NCI-H345 (cell line): ENCODE measurements around the gene SMAD3.
"Not testable (repeated sequence)": the region's sequence is repeated elsewhere in the genome, so short reads cannot be mapped to it uniquely, and the experiment has no call there.

Source experiments
- DNase-seq: peaks from one replicate; lab custom pipeline; 2025; lab: John Stamatoyannopoulos, UW

Gene SMAD3

DNA sequence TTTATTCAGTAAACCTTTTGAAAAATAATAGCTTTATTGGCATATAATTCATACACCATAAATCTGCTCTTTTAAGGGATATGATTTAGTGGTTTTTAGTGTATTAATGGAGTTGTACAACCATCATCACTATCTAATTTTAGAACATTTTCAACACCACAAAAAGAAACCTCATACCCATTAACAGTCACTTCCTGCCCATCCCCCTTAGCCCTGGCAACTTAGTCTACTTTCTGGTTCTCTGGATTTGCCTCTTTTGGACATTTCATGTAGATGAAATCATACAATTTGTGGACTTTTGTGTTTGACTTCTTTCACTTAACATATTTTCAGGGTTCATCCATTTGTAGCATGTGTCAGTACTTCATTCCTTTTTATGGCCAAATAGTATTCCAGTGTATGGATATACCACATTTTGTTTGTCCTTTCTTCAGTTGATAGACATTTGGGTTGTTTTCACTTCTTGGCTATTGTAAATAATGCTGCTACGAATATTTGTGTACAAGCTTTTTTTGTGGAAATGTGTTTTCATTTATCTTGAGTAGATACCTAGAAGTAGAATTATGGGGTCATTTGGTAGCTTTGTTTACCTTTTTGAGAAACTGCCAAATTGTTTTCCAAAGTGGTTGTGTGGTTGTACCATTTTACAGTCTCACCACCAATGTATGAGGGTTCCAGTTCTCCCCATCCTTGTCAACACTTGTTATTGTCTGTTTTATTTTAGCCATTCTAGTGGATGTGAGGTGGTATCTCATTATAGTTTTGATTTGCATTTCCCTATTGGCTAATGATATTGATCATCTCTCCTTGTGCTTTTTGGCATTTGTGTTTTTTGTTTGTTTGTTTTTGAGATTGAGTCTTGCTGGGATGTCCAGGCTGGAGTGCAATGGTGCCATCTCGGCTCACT, 45.8 kb downstream of the SMAD3 start:
- no peak for DNase-seq

DNA sequence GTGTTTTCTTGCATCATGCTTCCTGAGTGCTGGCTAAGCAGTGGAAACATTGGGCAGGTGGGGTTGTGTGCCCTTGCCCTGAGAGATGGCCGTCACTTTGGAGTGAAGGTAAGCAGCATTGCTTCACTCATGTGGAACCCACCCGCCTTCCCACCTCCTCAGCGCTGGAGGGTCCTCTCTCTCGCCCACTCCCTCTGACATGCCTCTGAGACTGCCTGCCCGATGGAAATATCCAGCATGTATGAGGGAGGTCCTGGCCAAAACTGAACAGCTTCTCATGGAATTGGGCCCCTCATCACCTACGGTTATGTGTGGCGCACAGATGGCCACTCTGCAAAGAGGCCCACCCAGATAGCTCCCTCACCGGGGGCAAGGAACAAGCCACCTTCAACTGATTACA, 48.6 kb downstream of the SMAD3 start:
- no peak for DNase-seq

DNA sequence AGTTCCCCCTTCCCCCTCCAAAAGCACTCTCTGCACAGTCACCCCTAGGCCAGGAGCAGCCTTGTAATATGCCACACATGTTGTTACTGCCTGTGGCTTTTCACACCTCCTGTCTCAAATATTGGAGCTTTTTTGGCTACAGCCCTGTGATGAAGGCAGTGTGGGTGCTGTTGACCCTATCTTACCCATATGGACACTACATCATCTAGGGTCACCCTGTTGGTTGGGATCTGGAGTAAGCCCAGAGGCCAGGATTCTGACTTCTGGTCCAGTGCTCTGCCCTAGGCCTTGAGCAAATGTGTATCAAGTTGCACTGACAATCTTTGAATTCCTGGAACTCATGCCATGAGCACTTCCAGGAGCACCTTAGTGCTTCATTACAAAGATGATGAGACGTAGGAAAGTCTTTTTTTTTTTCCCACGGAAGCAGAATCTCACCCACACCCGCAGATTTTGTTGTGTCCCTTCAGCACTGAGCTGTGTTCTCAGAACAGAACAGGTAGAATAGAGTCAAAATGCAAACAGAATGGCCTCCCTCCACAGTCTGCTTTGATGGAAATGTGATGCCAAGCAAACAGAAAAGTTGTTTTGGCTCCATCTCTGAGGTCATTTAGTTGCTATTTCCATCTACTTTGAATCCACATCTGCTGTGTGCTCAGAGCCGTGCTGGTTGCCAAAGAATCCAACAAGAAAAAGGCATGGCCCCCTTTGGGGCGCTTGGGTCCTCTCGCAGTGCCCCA, 49.6 kb downstream of the SMAD3 start:
- DNase-seq = no peak

DNA sequence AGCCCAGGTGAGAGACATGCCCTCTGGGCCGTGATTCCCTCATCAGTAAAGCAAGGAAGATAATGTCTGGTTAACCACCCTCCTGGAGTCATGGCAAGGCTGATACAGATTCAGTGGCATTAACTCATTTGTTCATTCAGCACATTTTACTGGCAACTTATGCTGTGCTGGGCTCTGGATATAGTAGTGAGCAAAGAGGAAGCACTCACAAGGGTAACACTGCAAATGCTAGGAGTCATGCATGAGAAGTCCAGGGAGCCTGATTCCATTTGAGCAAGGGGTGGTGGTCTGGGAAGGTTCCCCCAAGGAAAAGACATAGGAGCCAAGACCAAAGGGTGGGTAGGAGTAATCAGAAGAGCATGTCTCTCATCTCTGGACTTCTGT, 50.2 kb downstream of the SMAD3 start:
- DNase-seq = no peak

DNA sequence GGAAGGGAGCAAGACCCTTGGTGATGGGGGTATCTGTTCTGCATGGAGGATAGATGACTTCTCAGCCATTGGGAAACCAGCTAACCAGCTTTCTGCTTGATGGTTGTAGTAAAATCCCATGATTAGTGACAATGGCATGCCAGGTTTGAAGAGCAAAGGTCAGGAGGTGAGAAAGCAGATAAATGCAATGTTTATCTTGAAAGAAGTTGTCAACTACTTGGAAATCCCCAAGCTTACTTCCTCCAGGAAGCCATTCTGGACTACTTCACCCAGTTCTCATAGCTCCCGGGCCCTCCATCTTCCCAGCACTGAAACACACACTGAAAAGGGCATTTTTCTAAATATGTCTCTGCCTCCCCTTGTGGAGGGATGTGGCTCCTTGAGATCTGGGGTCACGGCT, 51.3 kb downstream of the SMAD3 start:
- no peak for DNase-seq

DNA sequence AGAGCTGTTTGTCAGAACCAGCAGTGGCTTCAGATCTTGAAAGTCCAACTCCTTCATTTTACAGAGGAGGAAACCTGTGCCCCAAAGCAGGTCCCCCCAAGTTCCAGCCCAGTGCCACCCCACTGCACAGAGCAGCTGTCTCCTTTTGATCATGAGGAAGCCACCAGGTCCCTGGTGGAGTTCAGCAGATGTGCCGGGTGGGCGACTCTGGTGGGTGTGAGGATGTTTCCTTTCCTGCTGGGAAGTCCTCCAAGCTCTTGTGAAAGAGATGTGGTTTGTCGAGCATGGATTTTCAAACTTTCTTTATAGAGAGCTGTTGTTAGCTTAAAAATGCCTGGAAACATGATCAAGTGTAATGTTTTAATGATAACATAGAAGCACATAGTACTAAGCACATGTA, 52.0 kb downstream of the SMAD3 start:
- no peak for DNase-seq

DNA sequence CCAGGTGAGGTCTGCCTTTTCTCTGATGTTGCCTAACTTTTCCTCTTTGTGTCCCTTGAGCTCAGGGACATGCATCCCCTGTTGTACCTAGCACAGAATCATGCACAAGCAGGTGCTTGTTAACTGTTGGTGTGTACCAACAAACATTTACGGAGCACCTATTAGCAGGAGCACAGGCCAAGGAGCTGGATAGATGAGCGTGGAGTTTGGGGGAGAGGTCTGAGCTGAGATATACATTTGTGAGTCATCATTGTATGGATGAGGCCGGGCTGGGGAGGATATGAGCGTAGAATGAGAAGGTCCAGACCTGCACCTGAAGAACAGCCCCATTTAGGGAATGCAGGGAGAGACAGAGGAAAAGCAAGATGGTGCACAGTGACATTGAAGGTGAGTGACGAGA, 53.4 kb downstream of the SMAD3 start:
- no peak for DNase-seq

DNA sequence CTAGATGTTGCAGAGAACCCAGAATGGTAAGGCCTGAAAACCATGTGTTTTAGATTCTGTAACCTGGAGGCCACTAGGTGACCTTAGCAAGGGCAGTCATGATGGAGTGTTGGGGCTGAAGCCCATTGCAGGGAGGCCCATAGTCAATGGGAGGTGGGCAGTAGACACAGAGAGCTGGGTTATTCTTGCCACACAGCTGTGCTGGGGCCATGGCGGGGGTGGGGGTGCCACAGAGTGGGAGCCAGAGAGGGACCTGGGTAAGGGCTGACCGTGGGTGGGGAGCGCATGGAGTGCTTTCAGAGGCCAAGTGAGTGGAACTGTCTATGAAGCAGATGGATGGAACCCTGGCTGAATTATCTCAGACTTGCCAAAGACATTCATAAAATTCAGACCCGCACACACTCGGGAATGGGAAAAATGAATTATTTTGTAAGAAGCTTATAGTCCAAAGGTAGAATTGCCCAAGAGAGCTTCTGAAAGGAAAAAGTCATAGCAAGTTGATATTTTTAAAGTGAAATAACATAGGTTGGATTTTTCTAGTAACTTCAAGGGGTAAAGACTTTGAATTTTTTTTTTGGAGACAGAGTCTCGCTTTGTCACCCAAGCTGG, 53.9 kb downstream of the SMAD3 start:
- DNase-seq = no peak

DNA sequence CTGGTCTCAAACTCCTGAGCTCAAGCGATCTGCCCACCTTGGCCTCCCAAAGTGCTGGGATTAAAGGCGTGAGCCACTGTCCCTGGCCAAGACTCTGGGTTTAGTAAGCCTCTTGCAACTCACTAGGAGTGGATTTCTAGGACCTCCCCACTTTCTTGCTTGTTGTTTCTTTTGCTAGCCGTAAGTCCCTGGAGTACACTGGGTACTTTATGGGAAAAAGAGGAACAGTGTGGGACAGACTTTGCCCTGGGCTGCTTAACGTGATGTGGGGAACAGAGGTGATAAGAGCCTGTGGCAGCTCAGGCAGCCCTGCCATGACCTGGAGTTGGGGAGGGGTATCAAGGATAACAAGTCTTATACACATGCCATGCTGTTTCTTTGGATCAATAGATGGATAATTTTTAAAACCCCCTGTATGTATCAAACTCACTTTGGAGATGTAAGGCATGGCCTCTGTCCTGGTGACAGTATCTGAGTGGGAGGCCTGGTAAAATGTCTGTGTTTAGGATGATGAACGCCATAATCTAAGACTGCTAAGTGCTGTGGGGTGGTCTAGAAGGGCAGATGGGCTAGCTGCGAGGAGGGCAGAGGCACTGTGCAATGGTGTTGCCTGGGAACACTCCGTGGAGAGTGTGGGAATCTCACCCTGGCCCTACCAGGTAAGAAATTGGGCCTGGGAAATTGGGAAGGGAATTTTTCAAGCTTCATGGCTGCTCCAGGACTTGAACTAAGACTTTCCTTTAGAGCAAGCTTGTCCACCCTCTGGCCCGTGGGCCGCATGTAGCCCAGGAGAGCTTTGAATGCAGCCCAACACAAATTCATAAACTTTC, 54.8 kb downstream of the SMAD3 start:
- no peak for DNase-seq

DNA sequence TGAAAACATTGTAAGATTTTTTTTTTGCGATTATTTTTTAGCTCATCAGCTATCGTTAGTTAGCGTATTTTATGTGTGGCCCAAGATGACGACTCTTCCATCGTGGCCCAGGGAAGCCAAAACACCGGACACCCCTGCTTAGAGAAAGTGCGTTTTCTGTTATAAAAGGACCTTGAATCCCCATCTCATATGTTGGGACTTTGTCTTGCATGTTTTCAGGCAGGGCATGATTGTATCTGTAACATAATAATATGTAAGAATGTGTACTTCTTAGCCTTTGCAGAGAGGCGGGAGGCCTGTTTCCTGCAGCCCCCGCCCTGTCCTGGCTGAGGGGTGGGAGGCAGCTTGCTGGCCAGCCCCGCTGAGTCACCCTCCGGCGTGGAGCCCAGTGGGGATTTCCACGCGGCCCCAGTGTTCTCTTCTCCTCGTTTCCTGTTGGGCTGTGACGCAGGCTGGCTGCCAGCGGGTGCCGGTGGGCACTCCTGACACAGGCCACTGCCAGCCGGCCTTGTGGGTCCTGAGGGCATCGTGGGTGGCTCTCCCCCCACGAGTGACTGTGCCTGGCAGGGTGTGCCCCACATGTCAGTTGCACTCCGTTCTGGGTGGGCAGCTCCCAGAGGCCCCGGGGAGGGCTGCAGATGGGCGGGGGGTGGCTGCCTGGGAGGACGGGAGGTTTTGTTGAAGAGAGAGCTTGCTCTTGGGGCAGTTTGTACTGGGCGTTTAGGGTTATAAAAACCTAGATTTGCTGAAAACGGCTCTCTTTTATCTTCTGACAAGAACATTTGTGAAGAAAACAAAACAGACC, 55.6 kb downstream of the SMAD3 start:
- no peak for DNase-seq

DNA sequence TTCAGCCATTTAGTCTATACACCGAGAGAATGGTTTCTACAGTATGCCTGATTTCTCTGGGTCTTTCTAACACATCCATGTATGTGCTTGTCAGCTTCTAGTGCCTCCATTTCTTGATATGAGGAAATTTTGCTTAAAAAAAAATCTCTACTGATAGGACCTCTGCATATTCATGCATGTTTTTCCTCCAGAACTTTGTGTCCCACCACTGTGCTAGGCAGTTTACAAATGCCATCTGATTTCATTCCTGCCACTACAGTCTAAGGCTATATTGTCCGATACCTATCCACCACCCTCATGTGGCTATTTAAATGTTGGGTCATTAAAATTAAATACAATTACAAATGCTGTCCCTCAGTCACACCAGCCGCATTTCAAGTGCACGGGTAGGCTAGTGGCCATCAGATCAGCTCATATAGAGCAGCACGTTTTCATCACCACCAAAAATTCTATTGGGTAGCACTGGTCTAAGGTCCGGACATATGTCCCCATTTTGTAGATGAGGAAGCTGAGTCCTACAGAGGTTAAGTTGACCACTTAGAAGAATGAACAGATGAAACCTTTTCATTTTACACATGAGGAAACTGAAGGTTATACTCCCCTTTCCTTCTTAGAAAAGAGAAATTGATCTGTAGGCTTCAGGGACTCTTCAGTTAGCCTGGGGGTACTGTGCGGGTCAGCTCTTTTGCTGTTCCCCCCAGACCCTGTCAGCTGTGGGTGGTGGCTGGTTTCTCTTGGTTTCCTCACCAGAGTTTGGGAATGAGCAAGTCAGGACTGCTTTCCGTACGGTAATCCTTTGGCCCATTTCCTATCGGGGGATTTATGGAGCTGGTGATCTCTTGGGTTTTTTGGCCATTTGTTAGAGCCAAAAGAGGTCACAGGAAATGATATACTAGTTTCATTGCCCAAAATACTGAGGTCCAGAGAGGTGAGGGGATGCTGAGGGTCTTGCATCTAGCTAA, 56.5 kb downstream of the SMAD3 start:
- DNase-seq = no peak

DNA sequence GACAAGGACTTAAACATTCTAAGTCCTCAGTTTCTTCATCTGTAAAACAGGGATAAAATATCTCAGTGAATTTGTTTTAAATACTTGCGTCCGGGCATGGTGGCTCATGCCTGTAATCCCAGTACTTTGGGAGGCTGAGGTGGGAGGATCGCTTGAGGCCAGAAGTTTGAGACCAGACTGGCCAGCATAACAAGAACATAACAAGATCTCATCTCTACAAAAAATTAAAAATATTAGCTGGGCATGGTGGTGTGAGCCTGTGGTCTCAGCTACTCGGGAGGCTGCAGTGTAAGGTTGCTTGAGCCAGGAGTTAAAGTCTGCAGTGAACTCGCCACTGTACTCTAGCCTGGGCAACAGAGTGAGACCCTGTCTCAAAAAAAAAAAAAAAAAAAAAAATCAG, 57.4 kb downstream of the SMAD3 start:
- DNase-seq = not testable (repeated sequence)

DNA sequence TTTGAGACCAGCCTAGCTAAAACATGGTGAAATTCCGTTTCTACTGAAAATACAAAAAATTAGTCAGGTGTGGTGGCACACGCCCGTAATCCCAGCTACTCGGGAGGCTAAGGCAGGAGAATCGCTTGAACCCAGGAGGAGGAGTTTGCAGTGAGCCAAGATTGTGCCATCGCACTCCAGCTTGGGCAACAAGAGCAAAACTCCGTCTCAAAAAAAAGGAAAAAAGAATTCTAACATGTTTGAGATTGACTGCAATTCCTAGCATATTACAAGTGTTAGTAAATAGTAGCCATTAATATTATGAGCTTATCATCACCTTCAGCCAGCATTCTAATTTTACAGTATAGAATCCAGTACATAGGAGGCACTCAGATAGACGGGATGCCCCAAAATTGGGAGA, 57.9 kb downstream of the SMAD3 start:
- DNase-seq = not testable (repeated sequence)

DNA sequence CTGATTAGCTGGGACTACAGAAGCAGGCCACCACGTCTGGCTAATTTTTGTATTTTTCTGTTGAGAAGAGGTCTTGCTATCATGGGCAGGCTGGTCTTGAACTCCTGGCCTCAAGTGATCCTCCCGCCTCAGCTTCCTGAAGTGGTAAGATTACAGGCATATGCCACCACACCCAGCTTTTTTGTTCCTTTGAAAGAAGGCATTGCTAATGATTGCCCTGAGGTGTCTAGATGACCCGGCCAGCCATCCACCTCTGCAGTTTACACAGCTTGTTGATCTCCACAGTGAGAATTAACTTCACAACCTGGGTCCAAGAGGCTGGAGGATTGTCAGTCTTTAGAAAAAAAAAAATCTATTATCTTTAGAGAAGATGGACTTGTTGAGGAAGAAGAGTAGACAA, 58.7 kb downstream of the SMAD3 start:
- DNase-seq = no peak

DNA sequence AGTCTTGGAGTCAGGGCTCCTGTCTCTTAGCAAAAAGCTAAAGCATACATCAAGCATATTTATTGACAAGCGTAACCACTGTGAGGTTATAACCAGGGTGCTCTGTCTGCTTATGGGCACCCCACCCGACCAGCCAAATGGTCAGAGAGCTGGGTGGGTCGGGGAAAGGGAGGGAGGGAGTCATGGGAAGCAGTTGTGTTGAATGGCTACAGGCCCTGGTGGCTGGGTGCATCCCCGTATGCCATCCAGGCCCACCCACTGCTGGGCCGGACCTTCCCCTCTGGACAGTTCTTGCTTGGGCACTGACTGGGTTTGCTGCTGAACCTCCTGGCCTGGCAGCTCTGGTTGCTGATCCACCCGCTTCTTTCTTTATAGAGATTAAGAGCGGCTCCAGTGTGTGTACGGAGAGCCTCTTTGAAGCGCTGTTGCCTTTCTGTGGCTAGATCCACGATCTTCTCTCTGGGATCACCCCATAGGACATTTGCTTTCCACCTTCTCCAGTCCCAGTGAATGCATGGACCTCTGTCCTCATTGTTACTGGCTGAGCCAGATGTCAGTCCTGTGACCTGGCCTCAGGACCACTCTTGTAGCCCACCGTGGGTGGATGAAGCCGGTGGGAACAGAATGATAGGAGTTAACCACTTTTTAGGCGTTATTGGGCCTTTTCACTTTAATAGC, 59.6 kb downstream of the SMAD3 start:
- DNase-seq = no peak

DNA sequence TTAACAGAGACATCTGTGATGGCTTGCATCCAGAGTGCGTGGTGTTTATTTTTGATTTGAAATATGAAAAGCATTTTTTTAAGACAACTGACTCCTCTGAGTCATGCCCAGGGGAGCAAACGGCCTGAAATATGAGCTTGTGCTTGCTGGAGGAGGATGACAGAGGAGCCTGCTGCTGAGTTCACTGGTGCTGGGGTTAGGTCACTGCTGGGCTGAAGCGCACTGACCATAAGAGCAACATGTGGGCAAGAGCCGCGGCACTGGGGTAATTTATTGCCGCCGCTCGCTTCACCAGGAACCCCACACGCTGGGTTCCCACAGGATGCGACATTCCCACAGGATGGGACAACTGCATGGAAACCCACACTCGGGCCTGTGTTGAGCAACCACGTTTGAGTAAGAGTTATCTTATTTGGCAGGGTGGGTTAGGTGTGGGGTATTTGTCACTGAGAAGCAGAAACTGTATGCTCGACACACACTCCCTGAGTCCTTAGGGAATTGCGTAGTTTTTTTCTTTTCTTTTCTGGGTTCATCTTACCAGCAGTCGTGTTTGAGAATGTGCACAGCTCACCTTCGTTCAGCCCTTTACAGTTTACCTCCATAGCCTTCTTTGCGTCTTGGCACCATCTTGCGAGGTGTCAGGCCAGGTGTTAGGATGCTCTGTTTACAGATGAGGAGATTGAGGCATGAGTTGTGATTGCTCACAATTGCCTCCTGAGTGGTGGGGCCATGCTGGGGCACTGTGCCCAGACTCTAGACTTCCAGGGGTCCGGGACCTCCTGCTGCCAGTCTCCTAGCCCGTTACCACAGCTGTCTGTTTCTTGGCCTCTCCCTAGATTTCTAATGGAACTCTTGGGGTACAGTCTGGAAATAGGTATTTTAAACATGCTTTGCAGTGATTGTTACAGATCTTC, 60.4 kb downstream of the SMAD3 start:
- DNase-seq = no peak

DNA sequence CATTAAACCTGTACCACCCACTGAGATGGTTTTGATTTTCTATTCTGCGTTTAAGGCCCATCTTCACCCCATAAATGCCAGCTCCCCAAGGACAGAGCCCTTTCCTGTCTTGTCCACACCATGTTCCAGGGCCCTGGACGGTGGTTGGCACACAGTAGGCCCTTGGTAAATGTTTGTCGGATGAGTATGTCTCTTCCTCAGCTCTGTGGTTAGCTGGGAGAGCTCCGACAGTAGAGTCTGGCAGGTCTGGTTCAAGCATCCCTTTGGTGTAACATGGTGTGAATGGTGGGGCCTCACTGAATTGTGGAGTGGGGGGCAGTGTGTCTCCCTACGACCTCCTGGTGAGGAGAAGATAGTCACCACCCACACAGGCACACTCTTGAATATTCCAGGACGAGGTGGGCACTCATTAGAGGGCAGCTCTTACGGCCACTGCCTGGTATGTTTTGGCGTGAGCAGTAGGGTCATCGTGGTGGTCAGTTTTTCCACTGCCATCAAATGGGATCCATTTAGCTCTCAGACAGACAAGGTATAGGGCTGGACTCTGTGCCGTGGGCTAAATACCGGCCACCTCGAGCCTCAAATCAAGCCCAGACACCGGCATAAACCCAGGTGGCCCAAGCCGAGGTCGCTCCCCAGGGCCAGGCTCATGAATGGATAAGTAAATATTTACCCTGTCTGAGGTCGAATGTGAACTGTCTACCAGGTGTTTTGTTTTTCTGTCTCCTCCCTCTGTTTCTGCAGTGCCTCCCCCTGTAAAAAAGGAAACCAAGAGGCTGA, 61.3 kb downstream of the SMAD3 start:
- no peak for DNase-seq

DNA sequence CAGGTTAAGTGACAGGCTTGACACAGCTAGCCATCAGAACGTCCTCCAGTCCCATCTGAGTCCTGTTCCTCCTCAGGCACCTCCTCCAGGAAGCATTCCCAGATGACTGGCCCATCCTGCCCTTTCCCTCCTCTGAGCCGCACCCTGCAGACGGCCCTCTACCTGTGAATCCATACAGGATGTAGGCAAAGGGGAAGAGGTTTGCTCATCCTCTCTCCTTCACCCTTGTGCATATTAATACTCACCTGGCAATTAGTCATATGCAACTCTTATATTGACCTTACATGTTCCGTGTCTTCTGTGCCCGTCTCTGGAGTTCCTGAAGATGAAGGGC, 61.9 kb downstream of the SMAD3 start:
- DNase-seq = no peak
